NT2/D1 (cell line): Measurements from ENCODE around the gene LRRK1.

Experiments
- SUZ12 ChIP-seq: IDR thresholded peaks from 2 replicates; pipeline ENCODE4 v1.6.1; 2011; ENCODE audit not compliant: insufficient read length, insufficient read depth; ENCODE audit errors: extremely low read depth
- YY1 ChIP-seq: IDR thresholded peaks from 2 replicates; pipeline ENCODE4 v1.6.1; 2011; ENCODE audit not compliant: insufficient read length, insufficient read depth
- ZNF274 ChIP-seq: IDR thresholded peaks from 2 replicates; pipeline ENCODE4 v1.6.1; 2011; ENCODE audit warnings: mild to moderate bottlenecking, low read depth, low read length

- TF ChIP-seq SUZ12 (no peak), ZNF274 (no peak), YY1 (no peak)
These were observed 104.4 kb downstream of the LRRK1 start for GRCh38 chr15:101023501-101024072.
